Gastrocnemius medialis (tissue), 4 donors: ENCODE measurements around the gene ZBTB12.

ENCODE experiments used
- POLR2A ChIP-seq, 2 donors: fragments of 450-650 bp; IDR thresholded peaks; one replicate each; pipeline ENCODE4 v1.6.1; 2017; ENCODE audit warnings: antibody characterized with exemption in 2 of 2, mild to moderate bottlenecking in 2 of 2, moderate library complexity in 2 of 2
- TF ChIP-seq, protein P1 (sequence below), 5 experiments: fragments of 450-650 bp in 3 of 5; fragments of 200-600 bp in 2 of 5; sonication (generic) in 2 of 5; IDR thresholded peaks in 4 of 5; conservative IDR thresholded peaks in 1 of 5; 1 replicate in 4 of 5; 2 replicates in 1 of 5; pipeline ENCODE4 v1.5.1; 2016 to 2019; ENCODE audit warnings: antibody characterized with exemption in 5 of 5, mild to moderate bottlenecking in 3 of 5, moderate library complexity in 3 of 5

- TF ChIP-seq, protein P1, sequence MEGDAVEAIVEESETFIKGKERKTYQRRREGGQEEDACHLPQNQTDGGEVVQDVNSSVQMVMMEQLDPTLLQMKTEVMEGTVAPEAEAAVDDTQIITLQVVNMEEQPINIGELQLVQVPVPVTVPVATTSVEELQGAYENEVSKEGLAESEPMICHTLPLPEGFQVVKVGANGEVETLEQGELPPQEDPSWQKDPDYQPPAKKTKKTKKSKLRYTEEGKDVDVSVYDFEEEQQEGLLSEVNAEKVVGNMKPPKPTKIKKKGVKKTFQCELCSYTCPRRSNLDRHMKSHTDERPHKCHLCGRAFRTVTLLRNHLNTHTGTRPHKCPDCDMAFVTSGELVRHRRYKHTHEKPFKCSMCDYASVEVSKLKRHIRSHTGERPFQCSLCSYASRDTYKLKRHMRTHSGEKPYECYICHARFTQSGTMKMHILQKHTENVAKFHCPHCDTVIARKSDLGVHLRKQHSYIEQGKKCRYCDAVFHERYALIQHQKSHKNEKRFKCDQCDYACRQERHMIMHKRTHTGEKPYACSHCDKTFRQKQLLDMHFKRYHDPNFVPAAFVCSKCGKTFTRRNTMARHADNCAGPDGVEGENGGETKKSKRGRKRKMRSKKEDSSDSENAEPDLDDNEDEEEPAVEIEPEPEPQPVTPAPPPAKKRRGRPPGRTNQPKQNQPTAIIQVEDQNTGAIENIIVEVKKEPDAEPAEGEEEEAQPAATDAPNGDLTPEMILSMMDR (IDR thresholded peaks at IDR 0.05 in 4 of 5, conservative IDR thresholded peaks at IDR 0.05 in 1 of 5), result no peak
- TF ChIP-seq POLR2A (IDR thresholded peaks at IDR 0.05), result no peak
Observed at GRCh38 chr6:31930962-31931361, 29.1 kb upstream of the ZBTB12 start.
